Thymus (tissue), 11 donors: ENCODE measurements around the gene TTC19. TPM values are rescaled to one million over a fixed set of nuclear protein-coding genes. Genes with fewer than 3 reads are reported as not detected.
A peak's percentile ranks its signal among the peaks of the same experiment; 100 is the strongest.

Source experiments
- DNase-seq, 9 donors: peaks; one replicate each; pipeline ENCODE4 v3.0.0-alpha.2; 2013; ENCODE audit warnings: low spot score in 9 of 9, low read depth in 6 of 9, missing footprints in 1 of 9
- H3K27ac ChIP-seq, 2 donors: one replicate each; pipeline ENCODE4 v1.5.1; 2013; ENCODE audit warnings: control low read depth in 1 of 2, low read depth in 1 of 2, low read length in 1 of 2, mild to moderate bottlenecking in 1 of 2, moderate library complexity in 1 of 2
- H3K27me3 ChIP-seq, 2 donors: one replicate each; pipeline ENCODE4 v1.5.1; 2013; ENCODE audit warnings: low read length in 1 of 2; ENCODE audit not compliant: control insufficient read depth in 2 of 2, insufficient read depth in 1 of 2
- H3K36me3 ChIP-seq, 2 donors: one replicate each; pipeline ENCODE4 v1.5.1; 2013; ENCODE audit warnings: low read length in 1 of 2, mild to moderate bottlenecking in 1 of 2, moderate library complexity in 1 of 2; ENCODE audit not compliant: control insufficient read depth in 2 of 2, insufficient read depth in 2 of 2
- H3K4me1 ChIP-seq, 2 donors: one replicate each; pipeline ENCODE4 v1.5.1; 2013; ENCODE audit warnings: low read length in 2 of 2; ENCODE audit not compliant: control insufficient read depth in 2 of 2, insufficient read depth in 2 of 2
- H3K4me3 ChIP-seq, 2 donors: one replicate each; pipeline ENCODE4 v1.5.1; 2013; ENCODE audit warnings: low read length in 2 of 2, control low read depth in 1 of 2, mild to moderate bottlenecking in 1 of 2
- H3K9me3 ChIP-seq, 2 donors: one replicate each; pipeline ENCODE4 v1.5.1; 2013; ENCODE audit warnings: low read length in 1 of 2, mild to moderate bottlenecking in 1 of 2; ENCODE audit not compliant: control insufficient read depth in 2 of 2, insufficient read depth in 1 of 2
- WGBS: extraction: QIAGEN DNeasy Blood & Tissue Kit; methylation state at CpG from one replicate; pipeline ENCODE4 v1.1.7; 2013; 5-methylcytosine and 5-hydroxymethylcytosine counted together
- polyA plus RNA-seq: library from polyadenylated mRNA; stranded (reverse); fragments of 200-250 nt; gene quantifications from one replicate; pipeline ENCODE4 v1.2.3, GENCODE V29; 2013
- total RNA-seq: library from RNA; stranded (reverse); fragments of 120-200 nt; gene quantifications from one replicate; pipeline ENCODE4 v1.2.4, GENCODE V29; 2013
- donor health status: healthy.

TTC19 gene
- total and polyA plus RNA-seq, 2 donors = 25.0 to 29.4 TPM

- no peaks in the 10 kb centered on the region for H3K27me3 ChIP-seq
- no peak overlapping the region for H3K27ac ChIP-seq
These were observed 41.9 kb upstream of the TTC19 start for GRCh38 chr17:15957608-15958307.

GRCh38 chr17:15958484-15958854 lies 41.2 kb upstream of the TTC19 start:
- Histone ChIP-seq H3K36me3 (no peaks in the 10 kb centered on the region), H3K27me3 (no peaks in the 10 kb centered on the region), H3K9me3 (no peaks in the 10 kb centered on the region), H3K27ac (peak overlapping the region; percentile 33 to 55), H3K4me3 (no peak overlapping the region), H3K4me1 (peaks cover 0 to 6% of the 10 kb centered on the region in 2 donors)
- WGBS = 95% methylated on average over 4 of the region's 4 CpGs
- DNase-seq = no peak

More at GRCh38 chr17:15957608-15958307, 41.9 kb upstream of the TTC19 start:
- DNase-seq = no peak
- Histone ChIP-seq H3K4me1 (peaks cover 0 to 6% of the 10 kb centered on the region in 2 donors), H3K36me3 (no peaks in the 10 kb centered on the region), H3K9me3 (no peaks in the 10 kb centered on the region), H3K4me3 (no peak overlapping the region)
- 97% methylated on average over 18 of the region's 19 CpGs for WGBS

GRCh38 chr17:15963670-15964110 lies 35.9 kb upstream of the TTC19 start:
- no peak for DNase-seq
- H3K9me3 ChIP-seq = no peaks in the 10 kb centered on the region
- H3K4me1 ChIP-seq = peaks cover 24 to 27% of the 10 kb centered on the region in 2 donors
- H3K36me3 ChIP-seq = no peaks in the 10 kb centered on the region
- WGBS = 93% methylated on average over 4 of the region's 4 CpGs
- H3K4me3 ChIP-seq = no peak overlapping the region
- no peak overlapping the region for H3K27ac ChIP-seq
- no peaks in the 10 kb centered on the region for H3K27me3 ChIP-seq

GRCh38 chr17:15965528-15965927 lies 34.1 kb upstream of the TTC19 start:
- DNase-seq = peak in 2 of 9 donors; percentile 39 to 61
- Histone ChIP-seq H3K9me3 (no peaks in the 10 kb centered on the region), H3K4me3 (no peak overlapping the region), H3K36me3 (no peaks in the 10 kb centered on the region), H3K4me1 (peaks cover 22 to 27% of the 10 kb centered on the region in 2 donors), H3K27ac (peak overlapping the region; percentile 32 to 55), H3K27me3 (no peaks in the 10 kb centered on the region)
- 19% methylated on average over 6 of the region's 6 CpGs for WGBS

GRCh38 chr17:15966183-15966878 lies 33.3 kb upstream of the TTC19 start:
- H3K4me3 ChIP-seq = no peak overlapping the region
- no peaks in the 10 kb centered on the region for H3K9me3 ChIP-seq
- H3K4me1 ChIP-seq = peaks cover 22 to 27% of the 10 kb centered on the region in 2 donors
- DNase-seq = peak in 2 of 9 donors; percentile 26 to 46
- no peaks in the 10 kb centered on the region for H3K27me3 ChIP-seq
- H3K36me3 ChIP-seq = no peaks in the 10 kb centered on the region
- peak overlapping the region; percentile 61 to 93 for H3K27ac ChIP-seq
- 26% methylated on average over 13 of the region's 13 CpGs for WGBS

DNA sequence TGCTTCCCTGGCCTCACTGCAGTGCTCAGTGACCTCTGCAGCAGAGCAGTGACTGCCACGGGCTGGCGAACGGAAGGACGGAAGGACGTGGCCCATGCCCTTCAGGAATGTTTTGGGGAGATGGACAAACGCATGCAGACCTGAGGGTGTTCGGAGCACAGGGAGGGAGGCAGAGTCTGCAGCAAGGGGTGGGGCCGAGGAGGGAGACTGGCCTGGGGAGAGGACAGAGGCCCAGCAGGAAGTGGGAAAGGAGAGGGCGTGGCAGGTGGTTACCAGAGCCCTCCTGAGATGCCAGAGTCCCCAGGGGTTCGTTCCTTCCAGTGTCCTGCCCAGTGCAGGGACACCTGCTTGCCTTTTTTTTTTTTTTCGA lies 32.8 kb upstream of the TTC19 start:
- peak in 1 of 9 donors; percentile 13 for DNase-seq
- no peak overlapping the region for H3K4me3 ChIP-seq
- peak overlapping the region; percentile 61 to 93 for H3K27ac ChIP-seq
- peaks cover 22 to 27% of the 10 kb centered on the region in 2 donors for H3K4me1 ChIP-seq
- H3K36me3 ChIP-seq = no peaks in the 10 kb centered on the region
- no peaks in the 10 kb centered on the region for H3K27me3 ChIP-seq
- 68% methylated on average over 11 of the region's 11 CpGs for WGBS
- no peaks in the 10 kb centered on the region for H3K9me3 ChIP-seq

- no peaks in the 10 kb centered on the region for H3K36me3 ChIP-seq
- no peaks in the 10 kb centered on the region for H3K9me3 ChIP-seq
- H3K27ac ChIP-seq = no peak overlapping the region
- WGBS = 94% methylated on average over 11 of the region's 11 CpGs
- H3K27me3 ChIP-seq = no peaks in the 10 kb centered on the region
- H3K4me1 ChIP-seq = peaks cover 22 to 27% of the 10 kb centered on the region in 2 donors
- H3K4me3 ChIP-seq = no peak overlapping the region
- no peak for DNase-seq
These were observed 31.8 kb upstream of the TTC19 start for GRCh38 chr17:15967706-15968399.

GRCh38 chr17:15969463-15969862 lies 30.2 kb upstream of the TTC19 start:
- no peak for DNase-seq
- no peaks in the 10 kb centered on the region for H3K9me3 ChIP-seq
- no peak overlapping the region for H3K27ac ChIP-seq
- 98% methylated on average over 8 of the region's 8 CpGs for WGBS
- H3K4me1 ChIP-seq = peaks cover 22 to 27% of the 10 kb centered on the region in 2 donors
- H3K36me3 ChIP-seq = no peaks in the 10 kb centered on the region
- H3K27me3 ChIP-seq = no peaks in the 10 kb centered on the region
- no peak overlapping the region for H3K4me3 ChIP-seq

DNA sequence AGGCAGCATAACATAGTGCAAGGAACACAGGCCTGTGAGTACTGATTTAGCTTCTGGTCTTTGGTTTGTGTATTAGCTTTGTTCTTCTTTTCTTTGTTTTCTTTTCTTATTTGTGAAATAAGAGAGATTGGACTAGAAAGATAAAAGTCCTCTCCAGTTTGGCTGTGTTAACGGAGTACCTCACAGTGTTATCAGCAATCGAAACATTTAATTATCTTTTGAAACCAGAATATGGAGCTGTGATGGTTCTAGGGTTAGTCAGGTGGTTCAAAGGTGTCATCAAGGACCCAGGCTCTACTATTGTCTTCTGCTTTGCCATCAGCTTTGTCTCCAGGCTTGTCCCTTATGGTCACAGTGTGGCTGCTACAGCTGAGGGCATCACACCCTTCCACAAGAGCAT lies 29.1 kb upstream of the TTC19 start:
- Histone ChIP-seq H3K27ac (no peak overlapping the region), H3K4me3 (no peak overlapping the region), H3K27me3 (no peaks in the 10 kb centered on the region), H3K36me3 (peaks cover 5 to 6% of the 10 kb centered on the region in 2 donors), H3K9me3 (no peaks in the 10 kb centered on the region), H3K4me1 (peaks cover 19 to 21% of the 10 kb centered on the region in 2 donors)
- DNase-seq = no peak
- over 99% methylated on average over 2 of the region's 2 CpGs for WGBS
